RCC 7860 (cell line): ENCODE results near the gene CCNQ.

Source experiments
- DNase-seq: peaks from one replicate; pipeline ENCODE4 v3.0.0-alpha.2; 2015; ENCODE audit warnings: low spot score
- FAIRE-seq: peaks from 2 replicates; lab custom pipeline; 2012; peaks lifted over from hg19 to GRCh38; lab: Jason Lieb, UNC

CCNQ gene

DNA sequence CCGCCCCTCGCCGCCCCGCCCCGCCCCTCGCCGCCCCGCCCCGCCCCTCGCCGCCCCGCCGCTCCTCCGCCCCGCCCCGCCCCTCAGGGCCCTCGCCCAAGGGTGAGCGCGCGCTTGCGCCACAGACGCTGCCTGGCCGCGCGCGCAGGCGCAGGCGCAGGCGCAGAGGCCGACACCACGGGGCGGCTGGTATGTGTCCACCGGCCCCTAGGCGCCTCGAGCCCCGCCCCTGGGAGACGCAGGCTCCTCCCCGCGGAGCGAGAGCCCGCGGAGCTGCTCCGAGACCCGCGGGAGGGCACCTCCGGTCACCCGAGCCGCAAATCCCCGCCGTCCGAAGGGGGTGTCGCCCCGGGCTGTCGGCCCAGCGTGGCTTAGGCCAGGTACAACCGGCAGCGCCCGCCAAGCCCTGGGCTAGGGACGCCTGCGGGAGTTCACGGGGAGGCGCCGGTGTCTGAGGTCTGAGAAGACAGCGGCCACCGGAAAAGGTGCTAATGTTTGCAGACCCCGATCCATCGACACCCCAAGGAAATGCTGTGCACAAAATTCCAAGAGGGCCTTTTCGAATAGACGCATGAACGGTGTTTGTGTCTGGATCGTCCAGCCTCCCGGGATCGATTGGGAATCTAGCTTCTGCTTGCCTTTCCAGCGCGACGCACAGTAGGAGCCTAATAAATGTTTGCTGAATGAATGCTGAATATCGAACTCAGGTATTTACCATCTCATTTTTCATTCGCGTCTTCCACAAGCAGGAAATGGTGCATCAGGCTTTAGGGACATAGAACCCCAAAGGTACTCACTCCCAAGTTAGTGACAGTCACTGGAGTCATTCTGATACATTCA is 473 bp upstream of the CCNQ start:
- DNase-seq, result peak; percentile 76
- no peak for FAIRE-seq

DNA sequence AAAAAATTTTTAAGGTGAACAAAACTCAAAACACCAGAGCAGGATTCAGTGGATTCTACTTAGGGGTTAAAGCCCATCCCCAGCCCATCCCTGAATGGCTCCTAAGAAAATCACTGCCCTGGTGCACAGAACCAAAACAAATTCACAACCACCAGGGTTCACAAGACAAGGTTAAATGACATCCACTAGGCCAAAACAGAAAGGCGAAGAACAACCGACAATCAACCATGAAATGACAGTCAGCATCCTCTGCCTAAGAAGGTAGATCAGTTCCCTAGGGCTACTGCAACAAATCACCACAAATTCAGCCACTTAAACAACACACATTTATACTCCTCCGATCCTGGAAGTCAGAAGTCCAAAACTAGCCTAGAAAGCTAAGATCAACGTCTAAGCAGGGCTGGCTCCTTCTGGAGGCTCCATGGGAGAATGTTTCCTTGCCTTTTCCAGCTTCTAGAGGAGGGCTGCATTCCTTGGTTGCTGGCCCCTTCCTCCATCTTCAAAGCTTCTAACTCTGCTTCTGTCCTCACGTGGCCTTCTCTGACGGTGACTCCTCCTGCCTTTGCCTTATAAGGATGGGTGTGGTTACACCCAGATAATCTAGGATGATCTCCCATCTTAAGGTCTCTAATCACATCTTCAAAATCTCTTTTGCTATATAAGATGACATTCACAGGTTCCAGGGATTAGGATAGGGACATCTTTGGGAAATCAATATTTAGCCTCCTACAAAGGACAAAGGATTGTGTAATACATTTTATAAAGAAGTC is 1.8 kb downstream of the CCNQ start:
- no peak for DNase-seq
- FAIRE-seq, result no peak

DNA sequence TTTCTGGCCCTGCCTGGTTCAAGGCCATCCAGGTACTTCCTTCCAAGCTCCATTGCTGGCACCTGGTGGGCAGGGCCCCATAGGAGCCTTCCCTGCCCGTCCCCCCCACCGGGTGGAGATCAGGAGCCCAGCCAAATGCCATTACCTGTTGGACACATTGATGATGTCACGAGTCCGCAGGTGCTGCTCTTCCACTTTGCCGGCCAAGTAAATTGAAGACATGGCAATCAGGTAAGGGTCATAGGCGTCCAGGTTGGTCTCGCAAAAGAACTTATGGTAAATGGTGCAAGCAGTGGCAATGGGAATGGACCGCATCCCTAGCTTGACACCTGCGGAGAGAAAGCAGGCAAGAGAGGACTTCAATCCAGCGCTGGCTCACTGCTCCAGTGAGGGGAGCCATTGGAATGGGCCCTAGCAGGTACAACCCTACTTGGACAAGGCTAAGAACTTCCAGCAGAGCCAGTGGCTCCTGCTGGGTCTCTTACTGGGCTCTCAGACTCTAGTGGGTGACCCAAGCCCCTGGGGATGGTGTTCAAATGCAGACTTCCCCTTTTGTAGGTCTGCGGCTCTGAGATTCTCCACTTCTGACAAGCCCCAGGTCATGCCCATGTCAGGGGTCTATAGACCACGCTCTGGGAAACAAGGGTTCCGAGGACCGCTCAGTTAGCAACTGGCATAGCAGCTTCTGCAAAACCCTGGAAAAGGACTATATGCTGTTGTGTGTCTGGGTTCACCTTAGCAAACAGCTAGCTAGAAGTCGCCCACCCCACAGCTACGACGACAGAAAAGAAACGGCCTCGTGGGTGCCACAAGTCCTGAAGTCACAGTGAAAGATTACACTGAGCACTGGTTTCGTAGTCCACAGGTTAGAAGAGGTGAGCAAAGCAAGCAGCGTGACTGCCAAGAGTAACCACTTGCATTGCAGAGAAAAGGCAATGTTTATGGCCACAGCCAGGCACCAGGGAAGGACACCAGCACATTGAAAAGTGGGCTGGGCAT is 2.8 kb downstream of the CCNQ start:
- DNase-seq, result no peak
- no peak for FAIRE-seq

DNA sequence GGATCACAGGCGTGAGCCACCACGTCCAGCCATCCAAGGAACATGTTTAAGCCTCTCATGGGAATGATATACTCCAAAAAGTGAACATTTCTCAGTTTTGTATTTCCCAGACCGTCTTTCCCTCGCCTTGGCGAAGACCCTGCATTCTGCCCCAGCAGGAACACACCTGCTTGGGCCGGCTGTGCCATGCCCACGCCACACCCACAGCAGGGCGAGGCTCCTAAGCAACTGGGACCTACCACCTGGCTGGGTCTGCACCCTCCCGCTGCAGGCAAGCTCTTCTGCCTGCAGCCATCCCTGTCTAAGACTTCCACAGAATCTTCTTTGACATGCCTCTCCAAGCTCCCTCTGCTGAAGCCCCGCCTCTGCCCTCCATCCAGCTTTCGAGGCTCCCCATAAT is 3.6 kb downstream of the CCNQ start:
- DNase-seq, result no peak
- no peak for FAIRE-seq

DNA sequence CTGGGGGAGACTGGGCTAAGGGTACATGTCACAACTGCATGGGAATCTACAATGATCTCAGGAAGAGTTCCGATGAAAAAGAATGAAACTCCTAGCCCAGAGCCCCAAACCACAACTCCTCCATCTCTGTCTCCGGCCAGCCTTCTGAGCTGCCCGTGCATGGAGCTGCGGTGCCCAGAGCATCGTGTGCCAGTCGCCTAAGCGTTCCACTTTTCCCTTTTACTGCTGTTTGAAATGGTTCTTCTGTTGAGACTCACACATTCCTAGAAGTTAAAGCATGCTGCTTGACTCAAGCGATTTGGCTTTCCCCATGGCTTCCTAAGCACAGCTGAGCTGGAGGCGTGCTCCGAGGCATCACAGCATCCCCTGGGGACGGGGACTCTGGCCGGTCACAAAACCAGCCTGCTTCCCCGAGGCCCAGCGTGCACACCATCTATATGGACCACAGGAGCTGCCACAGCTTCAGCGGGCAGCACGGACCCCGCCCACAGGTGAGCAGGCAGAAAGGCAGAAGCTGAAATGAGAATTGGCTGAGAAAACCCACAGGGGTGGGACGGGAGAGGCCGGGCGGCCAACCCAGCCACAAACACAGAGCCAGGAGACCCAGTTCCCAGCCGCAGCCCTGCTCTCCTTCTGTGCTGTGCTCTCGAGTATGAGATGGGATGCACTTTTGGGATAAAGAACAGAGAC is 5.0 kb downstream of the CCNQ start:
- FAIRE-seq (no peak), DNase-seq (no peak)

DNA sequence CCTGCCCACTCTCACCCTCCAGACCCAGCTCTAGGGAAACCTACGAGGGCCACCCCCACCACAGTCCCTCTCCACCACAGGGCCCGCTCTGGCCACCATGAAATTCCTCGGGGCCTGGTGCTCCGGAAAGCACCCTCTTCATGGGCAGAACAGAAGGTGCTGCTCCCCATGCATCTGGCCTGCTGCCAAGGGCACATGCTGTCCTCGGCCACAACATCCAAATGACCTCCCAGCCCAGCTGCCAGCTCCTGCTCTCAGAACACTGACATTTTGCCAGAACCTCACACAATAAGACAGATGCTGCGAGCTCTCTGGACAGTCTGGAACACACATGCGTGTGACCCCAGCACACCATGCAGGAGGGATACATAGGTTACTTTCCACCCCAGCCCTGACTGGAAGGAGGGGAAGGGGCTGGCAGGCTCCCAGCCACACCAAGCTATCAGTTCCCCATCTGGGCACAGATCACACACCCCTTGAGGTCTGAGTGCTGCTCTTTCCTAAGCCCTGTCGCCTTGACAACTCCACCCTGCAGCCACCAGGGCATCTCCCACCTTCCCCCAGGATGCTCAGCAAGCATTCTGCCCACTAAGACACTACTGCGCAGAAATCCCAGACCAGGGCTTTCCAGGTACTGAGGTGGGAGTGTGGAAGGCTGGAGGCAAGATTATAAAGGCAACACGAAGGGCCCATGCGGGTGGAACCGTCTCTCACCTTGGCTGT is 5.8 kb downstream of the CCNQ start:
- DNase-seq (no peak), FAIRE-seq (no peak)

DNA sequence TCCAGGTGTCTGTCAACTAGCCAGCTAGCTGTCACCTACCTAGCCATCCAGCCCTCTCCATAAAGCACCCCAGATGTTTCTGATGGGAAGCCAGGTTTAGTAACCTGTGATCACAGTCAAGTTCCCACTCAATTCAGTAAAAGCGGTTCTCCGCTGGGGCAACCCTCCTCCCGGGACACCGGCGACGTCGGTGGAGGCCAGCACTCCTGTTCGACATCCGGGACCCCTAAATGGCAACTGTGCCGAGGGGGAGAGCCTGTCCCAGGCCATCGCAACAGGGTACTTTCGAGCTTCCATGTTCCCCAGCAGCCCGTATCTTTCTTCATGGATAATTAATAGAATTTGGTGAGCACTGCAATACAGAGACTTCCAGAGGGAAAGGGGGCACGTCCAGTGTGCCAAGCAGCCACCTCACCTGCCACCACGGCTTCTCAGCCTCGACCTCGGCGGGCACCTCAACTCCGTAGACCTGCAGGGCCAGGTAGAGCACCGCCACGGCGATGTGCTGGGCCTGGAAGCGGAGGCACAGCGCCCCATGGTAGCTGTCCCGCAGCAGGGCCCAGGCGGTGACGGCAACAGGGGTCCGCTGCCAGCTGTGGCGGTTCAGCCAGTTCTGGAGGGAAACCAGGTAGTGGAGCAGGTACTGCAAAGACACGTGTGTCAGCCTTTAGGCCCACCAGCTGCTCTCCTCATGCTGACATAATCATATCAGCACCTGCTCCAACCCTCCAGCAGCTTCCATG is 6.7 kb downstream of the CCNQ start:
- FAIRE-seq (no peak), DNase-seq (no peak)

DNA sequence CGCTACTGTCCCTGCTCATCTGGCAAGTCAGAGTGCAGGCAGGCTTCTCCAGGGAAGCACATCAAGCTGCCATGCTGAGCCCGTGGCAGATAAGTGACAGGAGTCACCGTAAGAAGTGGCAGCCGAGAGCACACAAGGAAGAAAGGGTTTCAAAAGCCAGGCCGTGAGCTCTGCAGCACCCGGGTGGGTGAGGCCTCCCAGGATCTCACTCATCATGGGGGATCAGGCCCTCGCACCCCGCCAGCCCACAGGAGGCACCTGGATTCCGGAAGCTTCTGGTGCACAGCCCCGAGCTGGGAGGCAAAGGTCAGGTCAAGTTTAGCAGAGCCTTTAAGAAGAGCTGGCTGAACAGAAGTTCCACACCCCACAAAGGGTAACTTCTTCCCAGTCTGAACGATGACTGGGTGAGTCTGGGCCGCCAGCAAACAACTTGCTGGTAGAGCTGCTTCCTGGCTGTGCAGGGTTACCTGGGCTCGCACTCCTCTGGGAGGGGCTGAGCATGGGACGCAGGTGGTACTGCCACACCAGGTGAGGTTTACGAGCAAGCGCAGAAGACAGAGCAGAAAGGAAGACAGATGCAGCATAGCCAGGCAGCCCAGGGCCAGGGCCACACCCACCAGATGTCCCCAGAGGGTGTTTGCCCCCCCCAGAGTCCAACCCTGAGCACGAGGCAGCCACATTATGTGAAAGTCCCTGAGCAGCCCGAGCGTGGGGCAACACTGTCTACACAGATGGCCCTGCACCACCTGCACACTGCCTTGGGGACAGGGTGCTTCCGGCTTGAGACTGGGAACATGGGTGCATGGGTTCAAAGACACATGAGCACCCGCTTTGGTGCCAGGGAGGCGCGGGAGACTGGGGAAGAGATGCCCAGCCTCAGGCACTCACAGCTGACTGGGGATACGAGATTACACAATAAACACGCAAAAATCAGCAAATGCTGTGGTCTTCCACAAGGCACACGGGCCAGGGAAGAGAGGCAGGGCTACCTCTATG is 7.7 kb downstream of the CCNQ start:
- DNase-seq, result no peak
- no peak for FAIRE-seq

DNA sequence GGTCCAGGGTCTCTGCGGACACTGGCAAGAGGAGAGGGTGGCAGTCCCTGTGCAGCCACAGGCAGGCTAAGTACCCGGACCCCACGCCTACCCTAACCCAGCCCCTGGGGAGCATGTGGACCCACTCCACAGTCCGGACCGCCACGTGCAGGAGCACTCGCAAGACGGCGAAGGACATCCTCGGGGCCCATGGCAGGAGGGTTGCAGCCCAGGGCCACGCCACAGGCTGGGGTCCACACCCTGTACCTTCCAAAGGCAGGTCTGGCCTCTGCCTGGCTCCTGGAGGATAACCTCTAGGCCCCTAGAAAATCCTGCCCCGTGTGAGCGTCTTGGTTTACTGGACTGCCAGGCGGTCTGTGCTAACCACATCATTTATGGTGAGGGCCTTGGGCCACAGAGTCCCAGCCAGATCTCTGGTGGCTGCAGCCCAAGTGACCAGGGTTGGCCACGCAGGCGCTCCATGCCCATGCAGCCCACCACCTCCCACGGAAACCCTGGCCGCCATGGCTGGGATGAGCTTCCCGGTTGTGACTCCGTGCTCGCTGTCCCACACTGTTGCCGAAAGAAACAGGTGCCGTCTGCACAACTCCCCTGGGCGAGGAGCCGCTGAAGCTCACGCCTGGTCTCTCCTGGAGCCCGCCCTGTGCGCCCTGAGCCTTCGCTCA is 10.0 kb downstream of the CCNQ start:
- DNase-seq (no peak), FAIRE-seq (no peak)

DNA sequence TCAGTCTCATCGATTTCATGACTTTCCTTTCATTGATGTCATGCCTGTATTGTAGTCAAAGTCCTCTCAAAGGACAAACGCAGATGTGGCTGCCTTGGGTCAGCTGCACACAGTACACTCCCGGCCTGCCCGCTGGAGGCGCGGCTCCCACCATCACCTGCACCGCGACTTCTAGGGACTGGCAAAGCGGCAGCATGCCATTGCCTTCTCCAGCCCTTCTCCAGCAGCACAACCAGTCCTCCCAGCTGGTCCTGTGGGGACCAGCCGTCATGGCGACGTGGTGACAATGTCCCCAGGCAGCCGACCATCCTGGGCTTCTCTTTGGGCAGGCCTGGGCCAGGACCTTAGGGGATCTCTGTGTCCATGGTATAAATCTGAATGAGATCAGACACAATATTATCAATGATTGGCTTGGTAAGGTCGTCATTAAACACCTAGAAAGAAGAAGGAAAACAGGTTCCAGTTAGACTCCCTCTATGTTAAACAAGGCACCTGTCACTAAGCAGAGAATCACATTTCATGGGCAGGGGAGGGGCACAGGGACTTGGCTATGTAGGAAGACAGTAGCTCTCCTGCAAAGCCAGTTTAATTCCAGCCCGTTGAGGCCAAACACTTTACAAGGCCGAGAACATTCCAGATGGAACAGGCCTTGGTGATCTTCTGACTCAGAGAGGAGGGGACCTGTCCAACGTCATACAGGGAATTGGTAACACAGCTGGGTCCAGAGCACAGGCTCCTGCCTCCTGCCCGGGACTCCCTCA is 10.7 kb downstream of the CCNQ start:
- no peak for FAIRE-seq

DNA sequence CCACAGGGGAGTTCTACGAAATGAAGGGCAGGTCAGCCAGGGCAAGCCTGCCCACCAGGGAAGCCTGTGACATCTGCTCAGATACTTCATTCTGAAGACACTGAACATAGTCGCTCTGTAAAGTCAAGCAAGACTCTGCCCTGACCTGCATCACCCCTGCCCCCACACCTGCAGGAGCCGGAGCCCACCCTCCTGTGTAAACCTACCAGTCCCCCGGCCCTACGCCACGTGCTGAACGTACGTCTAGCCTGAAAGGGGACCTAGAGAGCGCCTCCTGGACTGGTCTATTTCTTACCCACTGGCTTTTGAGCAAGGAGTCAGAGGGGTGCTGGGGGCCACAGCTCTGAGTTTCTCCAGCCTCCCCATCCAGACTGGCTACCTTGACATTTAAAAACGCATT is 11.6 kb downstream of the CCNQ start:
- FAIRE-seq, result no peak
- DNase-seq, result no peak

More for the DNA sequence above, 10.7 kb downstream of the CCNQ start:
- DNase-seq, result no peak

DNA sequence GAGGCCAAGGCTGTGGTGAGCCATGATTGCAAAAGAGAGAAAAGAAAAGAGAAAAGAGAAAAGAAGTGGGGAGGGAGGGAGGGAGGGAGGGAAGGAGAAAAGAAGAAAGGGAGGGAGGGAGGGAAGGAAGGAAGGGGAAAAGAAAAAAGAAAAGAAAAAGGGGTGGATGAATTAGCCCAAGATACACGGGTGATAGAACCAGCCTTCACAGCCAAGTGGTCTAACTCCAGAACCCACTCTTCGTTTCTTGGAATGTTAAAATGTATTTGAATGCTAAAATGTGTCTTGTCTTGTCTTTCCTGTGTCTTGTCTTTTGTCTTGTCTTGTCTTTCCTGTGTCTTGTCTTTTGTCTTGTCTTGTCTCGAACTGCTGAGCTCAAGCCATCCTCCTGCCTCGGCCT is 13.1 kb downstream of the CCNQ start:
- FAIRE-seq (no peak), DNase-seq (no peak)

DNA sequence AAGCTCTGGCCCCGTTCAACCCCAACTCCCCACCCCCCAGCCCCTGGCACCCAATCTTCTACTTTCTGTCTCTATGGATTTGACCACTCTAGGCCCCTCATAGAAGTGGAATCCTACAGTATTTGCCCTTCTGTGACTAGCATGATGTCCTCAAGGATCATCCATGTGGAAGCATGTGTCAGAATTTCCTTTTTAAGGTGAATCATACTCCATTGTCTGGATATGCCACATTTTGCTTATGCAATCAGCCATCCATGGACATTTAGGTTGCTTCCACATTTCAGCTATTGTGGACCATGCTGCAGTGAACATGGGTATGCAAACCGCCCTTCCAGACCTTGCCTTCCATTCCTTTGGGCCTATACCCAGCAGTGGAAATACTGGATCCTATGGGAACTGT is 15.5 kb downstream of the CCNQ start:
- no peak for FAIRE-seq
- no peak for DNase-seq

DNA sequence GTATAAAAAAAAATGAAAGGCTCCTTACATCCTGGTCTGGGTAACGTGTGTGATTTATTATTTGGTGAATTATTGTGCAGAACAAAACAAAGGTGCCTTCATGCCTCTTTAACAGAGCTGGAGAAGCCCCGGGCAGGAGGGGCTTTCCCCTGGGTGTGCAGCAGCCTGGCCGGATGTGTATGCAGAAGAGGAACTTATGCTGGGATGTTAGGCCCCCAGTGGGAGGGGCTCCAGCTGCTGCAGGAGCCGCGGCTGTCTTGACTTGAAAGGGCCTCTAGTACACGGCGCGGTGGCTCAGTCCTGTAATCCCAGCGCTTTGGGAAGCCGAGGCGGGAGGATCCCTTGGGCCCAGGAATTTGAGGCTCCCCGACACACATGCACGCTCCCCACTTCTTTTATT is 16.0 kb downstream of the CCNQ start:
- DNase-seq (no peak), FAIRE-seq (no peak)

DNA sequence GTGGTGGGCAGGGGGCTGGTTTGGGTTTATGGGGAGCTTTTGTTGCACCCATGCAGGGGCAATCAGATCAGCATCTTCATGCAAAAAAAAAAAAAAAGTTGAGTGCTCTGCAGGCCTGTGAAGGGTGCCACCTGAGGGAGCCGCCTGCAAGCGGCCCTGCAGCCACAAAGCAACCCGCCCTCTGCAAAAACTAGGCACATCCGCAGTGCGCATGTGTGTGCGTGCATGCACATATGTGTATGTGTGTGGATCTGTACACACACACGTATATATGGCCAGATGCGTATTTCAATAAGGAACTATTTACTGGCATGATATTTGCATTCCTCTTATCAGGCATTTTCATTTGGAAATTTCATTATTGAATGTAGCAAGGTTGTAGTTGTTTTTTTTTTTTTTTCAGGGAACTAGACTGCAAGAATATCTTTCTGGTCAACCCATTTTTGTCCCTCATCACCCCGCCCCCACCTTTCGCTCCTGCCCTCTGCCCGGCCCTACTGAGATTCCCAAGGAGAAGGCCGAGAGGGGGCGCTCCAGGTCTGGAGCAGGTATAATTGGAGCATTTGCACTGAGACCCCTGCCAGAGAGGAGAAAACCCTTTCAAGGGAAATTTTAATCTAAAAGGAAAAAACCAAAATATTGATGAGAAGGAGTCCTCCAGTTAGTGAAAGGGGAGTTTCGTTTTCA is 18.1 kb downstream of the CCNQ start:
- FAIRE-seq (no peak), DNase-seq (no peak)

DNA sequence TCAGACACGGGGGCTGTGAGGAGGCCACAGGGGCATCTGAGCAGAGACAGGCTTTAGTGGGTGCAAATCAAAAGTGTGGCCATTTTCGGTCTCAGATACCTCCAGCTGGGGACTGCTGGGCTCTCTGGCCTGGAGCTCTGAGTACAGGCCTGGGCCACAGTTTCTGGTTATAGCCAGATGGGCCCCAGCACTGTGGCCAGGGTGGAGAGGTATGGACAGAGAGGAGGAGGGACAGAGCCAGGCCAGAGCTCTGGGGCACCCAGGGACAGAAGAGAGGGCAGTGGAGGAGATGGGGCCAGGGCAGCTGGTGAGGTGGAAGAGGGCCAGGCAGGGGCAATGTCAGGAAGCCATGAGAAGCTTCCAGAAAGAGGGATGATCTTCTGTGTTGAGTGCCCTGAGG is 20.1 kb downstream of the CCNQ start:
- DNase-seq (no peak), FAIRE-seq (no peak)
